Gastroesophageal sphincter (tissue), 3 donors: ENCODE results near the gene CCNJL.

Experiments used
- CTCF ChIP-seq, 4 experiments: fragments of 200-600 bp in 2 of 4; fragments of 450-650 bp in 2 of 4; sonication (generic) in 1 of 4; IDR thresholded peaks; one replicate each; pipeline ENCODE4 v1.5.1; 2017 to 2019; ENCODE audit warnings: antibody characterized with exemption in 4 of 4, mild to moderate bottlenecking in 2 of 4, moderate library complexity in 2 of 4
- EP300 ChIP-seq: sonication (generic); formaldehyde crosslinking; IDR thresholded peaks from one replicate; pipeline ENCODE4 v1.6.1; 2017; ENCODE audit warnings: antibody characterized with exemption, mild to moderate bottlenecking

GRCh38 chr5:160315968-160316367 is 3.6 kb upstream of the CCNJL start:
- no peak for TF ChIP-seq EP300
- TF ChIP-seq CTCF (IDR thresholded peaks at IDR 0.05): no peak
